ENCODE measurements around the gene PPP4R3A. TPM values are rescaled to one million over a fixed set of nuclear protein-coding genes. Genes with fewer than 3 reads are reported as not detected.

Gene PPP4R3A
- total RNA-seq, 1 experiment from 2014 or later: 148 TPM

- Histone ChIP-seq H3T11ph (ENCODE audit: low read length) (no peak overlapping the region), H3K9me3 (ENCODE audit: control insufficient read depth, low read depth, low read length) (no peaks in the 10 kb centered on the region), H4K5ac (ENCODE audit: insufficient read length, low read depth, low read length) (peak overlapping the region; percentile 39), H4K91ac (ENCODE audit: insufficient read length, low read depth, low read length) (no peak overlapping the region), H2AFZ (ENCODE audit: low read length) (no peak overlapping the region), H3K4me1 (ENCODE audit: insufficient read depth, low read length) (no peaks in the 10 kb centered on the region), H2BK120ac (ENCODE audit: low read depth, low read length, poor library complexity, severe bottlenecking) (peak overlapping the region; percentile 42), H2BK15ac (ENCODE audit: low read depth, low read length) (no peak overlapping the region), H3K56ac (ENCODE audit: insufficient read length, low read depth, low read length) (no peak overlapping the region), H3K9ac (ENCODE audit: extremely low read depth, insufficient read length, low read length) (peak overlapping the region; percentile 92), H3K4me2 (ENCODE audit: insufficient read depth, insufficient read length, low read length) (peak overlapping the region; percentile 74), H3K23ac (ENCODE audit: insufficient read length, low read depth, low read length) (no peak overlapping the region), H4K20me1 (ENCODE audit: control insufficient read depth, insufficient read depth, insufficient read length) (no peaks in the 10 kb centered on the region), H3K79me1 (ENCODE audit: insufficient read depth, low read depth, low read length, poor library complexity, severe bottlenecking) (no peaks in the 10 kb centered on the region), H3K79me2 (ENCODE audit: insufficient read depth, low read length) (peaks cover 28% of the 10 kb centered on the region; the same call in 1 of the 2 replicates), H2BK20ac (ENCODE audit: low read depth, low read length, poor library complexity, severe bottlenecking) (no peak overlapping the region), H2AK5ac (ENCODE audit: insufficient read length, low read length) (no peak overlapping the region), H2BK12ac (ENCODE audit: insufficient read length, low read depth, low read length) (no peak overlapping the region), H2BK5ac (ENCODE audit: insufficient read length, low read length) (no peak overlapping the region), H3K4ac (ENCODE audit: low read depth, low read length) (peak overlapping the region; percentile 9; the same call in 1 of the 2 replicates), H3K23me2 (ENCODE audit: insufficient read length, low read depth, low read length, poor library complexity, severe bottlenecking) (peaks cover 9% of the 10 kb centered on the region), H3K27ac (ENCODE audit: insufficient read length, low read depth, low read length) (peak overlapping the region; percentile 66), H3K18ac (ENCODE audit: insufficient read length, low read depth, low read length) (peak overlapping the region; percentile 92), H3K14ac (ENCODE audit: insufficient read depth, low read length) (peak overlapping the region; percentile 88; the same call in 1 of the 2 replicates), H3K27me3 (ENCODE audit: insufficient read depth, low read length) (no peaks in the 10 kb centered on the region), H4K8ac (replicated peaks; ENCODE audit: insufficient read length, low read depth, low read length) (no peak overlapping the region)
- WGBS (ENCODE audit: extremely low coverage, insufficient read length, low lambda C conversion rate): no CpG with 5 or more reads among the region's 9 CpGs
- Mint-ChIP-seq H3K27ac (peak overlapping the region; percentile 95 to 98 (median 97)), H3K4me1 (peaks cover 12 to 14% of the 10 kb centered on the region in 2 experiments; a peak in 3 of 4 replicates), H3K9me3 (0 out of 5 replicates have a peak, but pooled peaks cover 2% of the 10 kb centered on the region in 2 experiments), H3K36me3 (ENCODE audit: insufficient read depth in 1 of 3, low read depth in 3 of 3) (peaks cover 14 to 28% (median 24%) of the 10 kb centered on the region in 3 experiments; a peak in 6 of 7 replicates), H3K27me3 (ENCODE audit: low read depth) (no peaks in the 10 kb centered on the region), H3K4me3 (peak overlapping the region; percentile 98 to 99)
- TF ChIP-seq CTCF (conservative IDR thresholded peaks at IDR 0.05): no peak
- no peak for DNase-seq
These were observed 903 bp upstream of the PPP4R3A start for GRCh38 chr14:91511043-91511383.
